HS-5 (cell line): Measurements from ENCODE around the gene SYMPK.

Experiments
- DNase-seq: peaks from one replicate; pipeline ENCODE4 v3.0.0-alpha.2; 2012; ENCODE audit warnings: low read depth

The SYMPK gene

GRCh38 chr19:45766869-45767346 lies 96.0 kb downstream of the SYMPK start:
- DNase-seq: no peak

DNA sequence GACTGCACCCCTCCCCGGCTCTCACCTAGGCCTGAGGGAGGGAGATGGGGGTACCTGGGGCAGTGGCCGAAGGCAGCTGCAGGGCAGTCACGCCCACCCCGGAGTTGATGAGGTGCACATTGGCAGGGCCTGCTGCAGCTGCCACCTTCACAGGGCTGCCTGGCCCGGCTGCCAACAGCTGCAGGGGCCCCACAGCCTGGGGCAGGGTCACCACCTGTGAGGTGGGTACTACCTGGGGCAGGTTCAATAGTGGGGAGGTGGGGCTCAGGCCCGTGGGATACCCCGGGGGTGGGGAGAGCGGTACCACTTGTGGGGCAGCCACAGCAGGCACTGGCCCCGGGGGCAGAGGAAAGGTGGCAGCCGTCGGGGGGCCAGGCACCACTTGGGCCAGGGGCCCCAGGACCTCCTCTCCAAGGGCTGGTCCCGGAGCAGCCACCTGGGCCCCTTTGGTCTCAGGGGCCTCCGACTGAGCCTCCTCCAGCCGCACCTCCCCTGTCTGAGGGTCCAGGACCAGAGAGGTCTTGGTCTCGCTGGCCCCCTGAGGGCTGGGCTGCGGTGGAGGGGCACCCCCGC lies 96.6 kb downstream of the SYMPK start:
- DNase-seq: no peak

GRCh38 chr19:45765702-45766295 lies 97.1 kb downstream of the SYMPK start:
- DNase-seq: no peak
